Keratinocyte (primary cell): Measurements from ENCODE around the gene PAX9.

Source experiments
- CTCF ChIP-seq, 3 experiments: IDR thresholded peaks in 1 of 3; conservative IDR thresholded peaks in 1 of 3; optimal IDR thresholded peaks in 1 of 3; 2 replicates in 2 of 3; 3 replicates in 1 of 3; pipeline versions ENCODE3 to v1.5.1; 2011; ENCODE audit warnings: low read length in 3 of 3, mild to moderate bottlenecking in 3 of 3, moderate library complexity in 2 of 3, control low read depth in 1 of 3, inconsistent platforms in 1 of 3; ENCODE audit not compliant: insufficient read depth in 2 of 3; ENCODE audit errors: extremely low read depth in 1 of 3
- EZH2 ChIP-seq: IDR thresholded peaks from one replicate; pipeline ENCODE4 v1.6.1; 2012; ENCODE audit warnings: inconsistent platforms, mild to moderate bottlenecking, low read length, moderate library complexity

GRCh38 chr14:36701132-36701531 lies 39.5 kb downstream of the PAX9 start:
- TF ChIP-seq CTCF (optimal IDR thresholded peaks at IDR 0.05 in 1 of 3, IDR thresholded peaks at IDR 0.05 in 1 of 3, conservative IDR thresholded peaks at IDR 0.05 in 1 of 3; ENCODE audit: extremely low read depth in 1 of 3, insufficient read depth in 2 of 3, low read length in 3 of 3) (no peak), EZH2 (no peak)
